ENCODE measurements around the gene STIM2.

STIM2 gene

GRCh38 chr4:26900765-26901164 is 40.1 kb downstream of the STIM2 start:
- DNase-seq (ENCODE audit: low read depth), result no peak

GRCh38 chr4:26905172-26905571 is 44.5 kb downstream of the STIM2 start:
- no peak for DNase-seq (ENCODE audit: low read depth)

GRCh38 chr4:26907731-26908599 is 47.3 kb downstream of the STIM2 start:
- no peak for DNase-seq (ENCODE audit: low read depth)

- no peak for DNase-seq (ENCODE audit: low read depth)
Measured at GRCh38 chr4:26909369-26909768, 48.7 kb downstream of the STIM2 start.

DNA sequence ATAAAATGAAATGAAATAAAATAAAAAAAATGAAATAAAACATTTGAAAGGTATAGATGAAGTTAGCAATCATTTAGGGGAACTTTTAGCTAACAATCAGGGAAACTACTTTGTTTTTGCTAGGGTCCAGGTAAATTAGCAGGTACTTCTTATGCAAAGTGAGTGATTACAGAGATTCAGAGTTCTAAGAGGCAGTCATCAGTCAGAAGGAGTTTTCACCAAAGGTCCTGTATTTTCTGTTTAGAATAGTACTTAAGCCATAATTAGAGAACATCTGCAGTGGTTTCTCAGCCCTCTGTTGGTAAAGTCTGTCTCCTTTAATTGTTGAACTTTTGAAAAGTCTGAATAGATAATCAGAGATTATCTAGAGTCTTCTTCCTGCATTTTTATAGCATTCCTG is 50.6 kb downstream of the STIM2 start:
- no peak for DNase-seq (ENCODE audit: low read depth)

DNA sequence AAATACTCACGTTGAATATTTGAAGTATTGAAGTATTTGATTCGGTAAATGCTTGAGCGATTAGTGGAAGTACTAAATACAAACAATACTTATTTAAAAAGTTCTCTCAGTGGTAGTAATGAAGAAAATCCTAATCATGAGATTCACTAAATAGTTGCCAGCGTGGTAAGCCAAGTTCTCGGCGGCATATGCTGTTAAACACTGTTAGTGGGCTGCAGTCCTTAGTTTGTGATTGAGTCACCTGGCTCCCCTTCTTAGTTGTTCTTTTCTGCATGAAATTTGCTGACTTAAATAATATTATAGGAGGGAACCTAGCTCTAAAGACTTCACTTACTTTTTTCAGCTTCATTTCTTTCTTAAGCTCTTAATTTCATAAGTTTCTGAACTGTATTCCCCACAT is 51.4 kb downstream of the STIM2 start:
- DNase-seq (ENCODE audit: low read depth), result no peak

DNA sequence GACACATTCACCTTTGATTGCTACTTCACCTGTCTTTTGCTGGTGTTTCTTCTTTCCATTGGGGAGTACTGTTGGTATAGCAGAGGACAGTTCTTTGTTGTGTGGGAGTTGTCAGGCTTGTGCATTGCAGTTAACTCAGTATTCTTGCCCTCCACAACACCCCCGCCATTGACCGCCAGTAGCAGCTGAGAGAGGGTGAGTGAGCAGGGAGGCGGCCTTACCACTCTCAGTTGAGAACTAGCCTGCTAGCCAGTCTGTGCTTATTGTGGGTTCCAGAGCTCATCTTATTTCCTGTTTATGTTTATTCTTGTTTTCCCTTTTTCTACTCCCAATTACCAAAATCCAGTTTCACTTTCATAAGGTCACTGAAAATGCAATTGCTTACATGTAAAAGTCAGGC is 52.2 kb downstream of the STIM2 start:
- no peak for DNase-seq (ENCODE audit: low read depth)

DNA sequence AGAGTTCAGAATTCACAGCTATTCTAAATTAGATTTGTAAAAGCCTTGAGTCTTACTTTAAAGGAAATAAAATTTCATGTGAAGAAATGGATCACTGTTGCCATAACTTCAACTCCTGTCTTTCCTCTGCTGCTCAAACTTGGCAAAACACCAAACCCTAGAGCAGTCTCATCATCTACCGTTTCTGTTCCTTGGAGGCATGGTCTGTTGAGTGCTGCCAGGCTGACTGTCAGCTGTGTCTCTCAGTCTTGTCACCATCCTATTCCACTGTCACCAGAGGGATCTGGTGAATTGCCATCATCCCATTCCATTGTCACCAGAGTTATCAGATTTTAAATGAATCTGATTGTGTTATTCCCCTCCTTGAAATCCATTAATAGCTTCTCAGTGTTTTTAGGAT is 55.6 kb downstream of the STIM2 start:
- DNase-seq (ENCODE audit: low read depth), result no peak

DNA sequence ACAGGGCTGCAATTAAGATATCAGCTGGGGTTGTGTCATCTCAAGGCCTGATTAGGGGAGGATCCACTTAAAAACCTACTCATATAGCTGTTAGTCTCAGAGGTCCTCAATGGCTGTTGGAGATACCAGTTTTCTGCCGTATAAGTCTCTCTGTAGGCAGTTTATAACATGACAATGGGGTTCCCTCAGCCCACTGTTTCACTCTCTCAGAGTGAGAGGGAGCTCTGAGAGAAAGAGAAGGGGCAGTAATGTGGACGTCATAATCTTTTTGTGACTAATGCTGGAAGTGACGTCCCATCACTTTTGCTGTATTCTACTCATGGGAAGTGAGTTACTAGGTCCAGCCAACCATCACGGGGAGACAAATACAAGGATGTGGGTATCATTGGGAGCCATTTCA is 70.3 kb downstream of the STIM2 start:
- no peak for DNase-seq (ENCODE audit: low read depth)

- DNase-seq (ENCODE audit: low read depth), result no peak
Measured at GRCh38 chr4:26931451-26931850, 70.8 kb downstream of the STIM2 start.

DNA sequence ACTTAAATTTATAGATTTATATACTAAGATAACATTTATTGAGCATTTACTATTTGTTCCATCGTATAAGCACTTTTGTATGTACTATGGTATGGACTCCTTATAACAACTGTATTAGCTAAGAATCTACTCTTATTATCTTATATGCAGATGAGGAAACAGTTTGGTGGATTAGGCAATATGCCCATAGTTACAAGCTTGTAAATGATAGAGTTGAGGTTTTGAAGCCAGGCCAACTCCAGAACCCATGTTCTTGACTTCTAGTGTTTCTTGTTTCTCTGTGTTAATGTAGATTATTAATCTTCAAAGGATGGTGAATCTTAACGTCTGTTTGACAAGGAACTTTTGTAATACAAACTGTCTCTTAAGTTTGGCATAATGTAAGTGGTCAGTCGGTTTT is 71.3 kb downstream of the STIM2 start:
- no peak for DNase-seq (ENCODE audit: low read depth)

- no peak for DNase-seq (ENCODE audit: low read depth)
Measured at GRCh38 chr4:26935397-26935796, 74.8 kb downstream of the STIM2 start.

DNA sequence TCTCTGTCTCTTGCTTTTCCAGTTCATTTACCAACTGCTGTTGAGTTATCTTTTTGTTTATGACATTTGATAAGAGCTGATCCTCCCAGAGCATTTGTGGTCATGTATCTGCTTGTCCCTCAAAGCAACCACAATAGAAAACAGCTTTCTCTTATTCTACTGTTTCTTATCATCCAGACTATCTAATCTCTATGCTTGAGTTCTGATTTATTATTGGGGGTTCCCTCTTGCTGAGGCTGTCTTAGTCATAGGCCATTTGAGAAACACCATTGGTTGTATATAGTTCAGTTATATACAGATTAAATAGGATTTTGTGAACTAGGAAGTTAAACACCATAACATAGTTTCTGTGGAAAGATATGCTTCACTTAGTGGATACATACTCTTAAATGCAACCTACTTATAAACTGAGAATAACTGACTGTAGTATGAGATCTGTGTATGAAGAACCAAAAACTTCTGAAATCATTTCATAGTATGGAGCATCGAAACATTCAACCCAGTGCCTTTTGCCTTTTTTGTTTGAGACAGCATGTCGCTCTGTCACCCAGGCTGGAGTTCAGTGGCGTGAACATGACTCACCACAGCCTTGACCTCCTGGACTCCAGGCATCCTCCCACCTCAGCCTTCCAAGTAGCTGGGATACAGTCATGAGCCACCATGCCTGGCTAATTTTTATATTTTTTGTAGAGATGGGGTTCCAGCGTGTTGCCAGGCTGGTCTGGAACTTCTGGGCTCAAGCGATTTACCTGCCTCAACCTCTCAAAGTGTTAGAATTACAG is 75.8 kb downstream of the STIM2 start:
- no peak for DNase-seq (ENCODE audit: low read depth)

DNA sequence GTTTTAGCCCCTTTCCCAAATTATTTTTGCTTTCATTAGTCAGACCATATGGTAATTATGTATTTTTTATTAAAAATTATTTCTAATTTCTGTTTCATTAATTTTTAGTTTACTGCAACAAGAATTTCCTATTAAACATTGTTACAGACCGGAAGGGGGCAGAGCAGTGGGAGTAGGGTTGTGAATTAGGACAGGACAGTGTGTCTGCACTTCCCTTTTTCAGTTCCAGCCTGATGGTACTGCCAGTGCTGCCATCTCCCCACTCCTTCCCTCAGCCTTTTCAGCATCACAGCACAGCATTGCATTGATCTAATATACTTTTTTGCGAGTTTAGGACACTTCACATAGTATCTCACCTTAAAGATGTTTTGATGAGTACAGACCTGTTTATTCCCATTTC is 76.5 kb downstream of the STIM2 start:
- no peak for DNase-seq (ENCODE audit: low read depth)

DNA sequence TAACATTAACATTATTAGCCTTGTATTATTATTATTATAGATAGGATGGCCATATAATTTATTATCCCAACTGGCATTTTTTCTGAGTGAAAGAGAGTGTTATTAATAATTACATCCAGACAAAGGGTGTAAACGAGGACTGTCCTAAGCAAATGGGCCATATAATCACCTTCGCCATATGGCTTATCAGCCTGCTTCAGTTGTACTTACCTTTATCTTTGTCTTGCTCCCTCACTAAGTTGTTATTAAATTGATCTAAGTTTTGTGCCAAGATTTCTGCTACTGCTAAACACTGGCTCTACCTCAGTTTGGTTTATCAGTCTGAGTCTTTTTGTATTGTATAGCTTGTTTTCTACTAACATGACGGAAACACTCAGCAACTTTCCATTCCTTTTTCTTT is 76.9 kb downstream of the STIM2 start:
- DNase-seq (ENCODE audit: low read depth), result no peak

GRCh38 chr4:26938516-26938915 is 77.9 kb downstream of the STIM2 start:
- DNase-seq (ENCODE audit: low read depth), result no peak

GRCh38 chr4:26941951-26942350 is 81.3 kb downstream of the STIM2 start:
- DNase-seq (ENCODE audit: low read depth), result no peak

DNA sequence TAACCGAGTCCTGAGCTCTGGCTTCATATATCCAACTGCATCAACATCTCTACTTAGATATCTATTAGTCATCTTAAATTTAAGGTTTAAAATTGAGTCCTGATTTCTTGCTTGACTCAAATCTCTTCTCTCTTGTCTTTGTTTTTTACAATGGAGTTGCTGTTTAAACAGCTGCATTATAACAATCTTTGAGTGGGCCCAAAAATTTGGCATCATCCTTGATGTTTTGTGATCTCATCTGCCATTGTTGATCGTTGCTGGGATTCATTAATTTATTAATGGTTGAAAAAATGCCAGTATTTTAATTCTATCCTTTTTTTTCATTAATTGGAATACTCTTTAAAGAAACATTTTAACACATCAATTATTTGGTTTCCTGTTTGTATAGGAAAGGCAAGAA is 82.2 kb downstream of the STIM2 start:
- DNase-seq (ENCODE audit: low read depth), result no peak

DNA sequence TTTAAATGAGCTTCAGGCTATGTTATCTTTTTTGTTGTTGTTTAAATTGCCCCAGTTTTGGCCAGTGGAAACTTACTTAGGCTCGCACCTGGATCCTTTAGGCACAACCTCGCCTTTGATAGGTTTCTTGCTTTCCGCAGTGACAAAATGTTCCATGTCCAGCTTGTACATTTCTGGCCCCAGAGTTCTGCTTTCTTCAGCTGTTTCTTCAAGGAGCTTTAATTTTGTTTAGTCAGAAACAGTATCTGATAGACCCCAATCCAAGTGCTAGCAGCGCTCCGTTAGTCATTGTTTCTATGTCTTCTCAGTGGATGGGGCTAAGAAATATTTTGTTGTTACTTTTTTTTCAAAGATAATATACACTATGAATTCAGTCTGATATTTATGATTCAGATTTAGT is 82.8 kb downstream of the STIM2 start:
- no peak for DNase-seq (ENCODE audit: low read depth)

DNA sequence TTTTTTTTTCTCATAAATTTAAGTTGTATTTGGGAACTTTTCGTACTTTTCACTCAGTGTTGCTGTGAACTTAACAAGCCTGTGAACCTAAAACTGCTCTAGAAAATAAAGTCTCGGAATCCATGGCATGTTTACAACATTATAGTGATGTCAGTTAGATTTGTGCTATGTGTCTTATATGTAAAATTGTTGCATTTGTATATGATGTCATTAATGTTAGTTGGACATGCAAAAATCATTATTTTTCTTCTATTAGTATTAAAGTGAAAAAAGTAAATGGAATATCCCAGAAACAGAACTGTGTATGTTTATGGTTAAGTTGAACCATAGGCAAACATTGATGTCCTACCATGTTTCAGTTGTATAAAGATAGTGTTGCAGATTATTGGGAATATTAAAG is 85.2 kb downstream of the STIM2 start:
- DNase-seq (ENCODE audit: low read depth), result no peak

DNA sequence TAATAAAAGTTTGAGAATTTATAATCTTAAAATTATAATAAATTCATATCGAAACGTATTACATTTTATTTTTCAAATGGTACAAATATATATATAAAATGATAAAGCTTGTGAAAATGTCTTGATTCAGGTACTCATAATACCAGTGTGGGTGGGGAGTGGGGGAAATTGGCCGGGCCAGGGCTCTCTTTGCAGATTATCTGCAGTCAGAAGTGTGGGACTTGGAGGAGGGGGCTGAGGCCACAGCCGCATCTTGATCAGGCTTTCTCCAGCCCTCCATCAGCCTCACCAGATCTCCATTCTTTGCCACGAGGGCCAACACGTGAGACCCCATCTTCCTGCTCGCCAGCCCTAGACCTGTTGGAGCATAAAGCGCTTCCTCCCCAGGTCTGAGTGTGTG is 86.7 kb downstream of the STIM2 start:
- DNase-seq (ENCODE audit: low read depth), result no peak

DNA sequence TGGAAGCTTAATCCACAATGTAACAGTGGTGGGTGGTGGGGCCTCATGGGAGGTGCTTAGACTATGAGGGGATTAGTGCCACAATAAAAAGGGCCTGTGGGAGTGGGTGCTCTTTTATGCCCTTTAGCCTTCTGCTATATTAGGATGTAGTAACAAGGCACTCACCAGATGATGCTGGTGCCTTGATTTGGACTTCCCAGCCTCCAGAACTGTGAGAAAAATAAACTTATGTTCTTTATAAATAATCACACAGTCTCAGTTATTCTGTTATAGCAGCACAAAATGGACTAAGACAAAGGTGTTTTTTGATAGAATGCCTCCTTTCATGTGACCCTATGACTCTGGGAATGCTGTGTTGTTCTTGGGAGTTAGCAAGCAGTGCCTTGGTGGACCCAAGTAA is 89.8 kb downstream of the STIM2 start:
- no peak for DNase-seq (ENCODE audit: low read depth)

DNA sequence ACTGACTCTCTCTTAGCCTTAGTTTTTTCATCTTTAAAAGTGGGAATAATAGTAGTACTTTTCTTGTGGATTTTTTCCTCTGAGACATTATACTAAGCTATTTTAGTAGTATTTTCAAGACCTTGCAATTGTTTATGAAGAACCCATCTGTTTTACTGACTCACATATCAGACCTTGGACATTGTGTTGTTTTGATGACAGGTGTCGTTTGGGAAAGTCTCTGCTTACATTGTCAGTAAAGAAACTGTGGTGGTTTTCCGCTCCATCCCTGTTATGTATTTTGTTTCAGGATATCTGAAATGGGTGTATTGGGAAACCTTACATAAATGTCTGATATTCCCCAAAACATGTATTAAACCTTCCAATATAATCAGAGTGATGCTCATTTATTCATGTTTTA is 92.2 kb downstream of the STIM2 start:
- no peak for DNase-seq (ENCODE audit: low read depth)

DNA sequence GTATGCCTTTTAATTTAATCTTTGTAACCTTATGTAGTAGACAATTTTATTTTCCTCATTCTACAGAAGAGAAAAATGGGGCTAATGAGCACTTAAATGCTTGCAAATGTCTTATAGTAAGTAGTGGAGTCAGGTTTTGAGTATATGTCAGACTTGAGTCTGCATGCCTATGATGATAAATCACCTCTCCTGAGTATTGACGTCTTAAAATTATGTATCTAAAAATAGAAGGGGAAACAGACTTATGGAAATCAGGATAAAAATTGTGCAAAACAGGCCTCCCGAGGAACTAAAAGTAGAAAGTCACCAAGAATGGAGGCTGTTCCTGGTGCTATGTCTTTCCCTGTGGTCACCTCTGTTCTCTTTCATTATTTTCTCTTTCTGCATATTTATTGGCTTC is 92.7 kb downstream of the STIM2 start:
- DNase-seq (ENCODE audit: low read depth), result no peak
